DOHH2 (cell line): ENCODE measurements around the gene PCBD1.

Experiments
- H3F3A ChIP-seq: fragments of 200-600 bp; sonication (generic), shearing (Covaris generic); 2 replicates; pipeline ENCODE4 v1.6.0; 2016; ENCODE audit warnings: antibody characterized with exemption, mild to moderate bottlenecking; ENCODE audit not compliant: control insufficient read depth, insufficient read depth
- H3K27ac ChIP-seq: fragments of 200-600 bp; sonication (generic); 2 replicates; pipeline ENCODE4 v1.5.1; 2014; ENCODE audit warnings: low read depth, mild to moderate bottlenecking, low read length, moderate library complexity
- H3K27me3 ChIP-seq: fragments of 200-600 bp; sonication (generic); 2 replicates; pipeline ENCODE4 v1.6.1; 2014; ENCODE audit warnings: mild to moderate bottlenecking, low read length, mixed read lengths; ENCODE audit not compliant: control insufficient read depth
- H3K36me3 ChIP-seq: fragments of 200-600 bp; sonication (generic); 2 replicates; pipeline ENCODE4 v1.6.1; 2014; ENCODE audit warnings: mild to moderate bottlenecking, low read length, moderate library complexity, mixed read lengths; ENCODE audit not compliant: control insufficient read depth
- H3K4me1 ChIP-seq: fragments of 200-600 bp; sonication (generic); 2 replicates; pipeline ENCODE4 v1.6.1; 2014; ENCODE audit warnings: mild to moderate bottlenecking, low read length, mixed read lengths; ENCODE audit not compliant: control insufficient read depth
- H3K4me2 ChIP-seq: fragments of 200-600 bp; sonication (generic); 2 replicates; pipeline ENCODE4 v1.6.0; 2014; ENCODE audit warnings: mild to moderate bottlenecking, low read length, moderate library complexity
- H3K4me3 ChIP-seq: fragments of 200-600 bp; sonication (generic); 2 replicates; pipeline ENCODE4 v1.5.1; 2014; ENCODE audit warnings: mild to moderate bottlenecking, low read length, mixed read lengths
- H3K79me2 ChIP-seq: fragments of 200-600 bp; sonication (generic); 2 replicates; pipeline ENCODE4 v1.6.1; 2014; ENCODE audit warnings: mild to moderate bottlenecking, low read length, mixed read lengths; ENCODE audit not compliant: control insufficient read depth
- H3K9me2 ChIP-seq: fragments of 200-600 bp; sonication (generic); replicated peaks from 2 replicates; pipeline ENCODE4 v1.6.1; 2014; ENCODE audit warnings: mild to moderate bottlenecking, low read length, mixed read lengths; ENCODE audit not compliant: control insufficient read depth
- H3K9me3 ChIP-seq: fragments of 200-600 bp; sonication (generic); 2 replicates; pipeline ENCODE4 v1.6.1; 2014; ENCODE audit warnings: antibody characterized with exemption, low read length, mixed read lengths; ENCODE audit not compliant: control insufficient read depth, insufficient read depth
- H4K20me1 ChIP-seq: fragments of 200-600 bp; sonication (generic); 2 replicates; pipeline ENCODE4 v1.6.0; 2014; ENCODE audit warnings: low read depth, mild to moderate bottlenecking, antibody characterized with exemption, low read length, moderate library complexity; ENCODE audit not compliant: control insufficient read depth, insufficient read depth
- EZH2phosphoT487 ChIP-seq: fragments of 200-600 bp; sonication (generic); IDR thresholded peaks from 2 replicates; pipeline ENCODE4 v1.6.1; 2017; ENCODE audit warnings: borderline replicate concordance, mild to moderate bottlenecking, antibody characterized with exemption, low read length, moderate library complexity, mixed read lengths
- TF ChIP-seq, protein P1 (sequence below): fragments of 200-600 bp; sonication (generic); IDR thresholded peaks from one replicate; pipeline ENCODE4 v1.5.1; 2014; ENCODE audit warnings: antibody characterized with exemption, mild to moderate bottlenecking, low read depth, low read length; ENCODE audit not compliant: poor library complexity, severe bottlenecking

Gene PCBD1

GRCh38 chr10:70909326-70909935 is 21.1 kb upstream of the PCBD1 start:
- no peaks in the 10 kb centered on the region for H3K4me1 ChIP-seq
- no peaks in the 10 kb centered on the region for H3F3A ChIP-seq
- no peaks in the 10 kb centered on the region for H3K9me2 ChIP-seq
- H3K27me3 ChIP-seq, result no peaks in the 10 kb centered on the region
- H4K20me1 ChIP-seq, result no peaks in the 10 kb centered on the region
- H3K27ac ChIP-seq, result no peak overlapping the region
- TF ChIP-seq, protein P1, sequence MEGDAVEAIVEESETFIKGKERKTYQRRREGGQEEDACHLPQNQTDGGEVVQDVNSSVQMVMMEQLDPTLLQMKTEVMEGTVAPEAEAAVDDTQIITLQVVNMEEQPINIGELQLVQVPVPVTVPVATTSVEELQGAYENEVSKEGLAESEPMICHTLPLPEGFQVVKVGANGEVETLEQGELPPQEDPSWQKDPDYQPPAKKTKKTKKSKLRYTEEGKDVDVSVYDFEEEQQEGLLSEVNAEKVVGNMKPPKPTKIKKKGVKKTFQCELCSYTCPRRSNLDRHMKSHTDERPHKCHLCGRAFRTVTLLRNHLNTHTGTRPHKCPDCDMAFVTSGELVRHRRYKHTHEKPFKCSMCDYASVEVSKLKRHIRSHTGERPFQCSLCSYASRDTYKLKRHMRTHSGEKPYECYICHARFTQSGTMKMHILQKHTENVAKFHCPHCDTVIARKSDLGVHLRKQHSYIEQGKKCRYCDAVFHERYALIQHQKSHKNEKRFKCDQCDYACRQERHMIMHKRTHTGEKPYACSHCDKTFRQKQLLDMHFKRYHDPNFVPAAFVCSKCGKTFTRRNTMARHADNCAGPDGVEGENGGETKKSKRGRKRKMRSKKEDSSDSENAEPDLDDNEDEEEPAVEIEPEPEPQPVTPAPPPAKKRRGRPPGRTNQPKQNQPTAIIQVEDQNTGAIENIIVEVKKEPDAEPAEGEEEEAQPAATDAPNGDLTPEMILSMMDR, result no peak
- TF ChIP-seq EZH2phosphoT487, result no peak
- no peaks in the 10 kb centered on the region for H3K36me3 ChIP-seq
- no peak overlapping the region for H3K4me3 ChIP-seq
- no peaks in the 10 kb centered on the region for H3K9me3 ChIP-seq
- H3K4me2 ChIP-seq, result no peak overlapping the region
- H3K79me2 ChIP-seq, result no peaks in the 10 kb centered on the region

GRCh38 chr10:70908406-70909296 is 20.3 kb upstream of the PCBD1 start:
- TF ChIP-seq EZH2phosphoT487, result no peak
- TF ChIP-seq, protein P1, result no peak
- Histone ChIP-seq H3K4me2 (no peak overlapping the region), H3K4me3 (no peak overlapping the region), H3K9me2 (no peaks in the 10 kb centered on the region), H3K36me3 (no peaks in the 10 kb centered on the region), H4K20me1 (no peaks in the 10 kb centered on the region), H3K27me3 (no peaks in the 10 kb centered on the region), H3K9me3 (no peaks in the 10 kb centered on the region), H3K27ac (no peak overlapping the region), H3K79me2 (no peaks in the 10 kb centered on the region), H3F3A (no peaks in the 10 kb centered on the region), H3K4me1 (no peaks in the 10 kb centered on the region)

DNA sequence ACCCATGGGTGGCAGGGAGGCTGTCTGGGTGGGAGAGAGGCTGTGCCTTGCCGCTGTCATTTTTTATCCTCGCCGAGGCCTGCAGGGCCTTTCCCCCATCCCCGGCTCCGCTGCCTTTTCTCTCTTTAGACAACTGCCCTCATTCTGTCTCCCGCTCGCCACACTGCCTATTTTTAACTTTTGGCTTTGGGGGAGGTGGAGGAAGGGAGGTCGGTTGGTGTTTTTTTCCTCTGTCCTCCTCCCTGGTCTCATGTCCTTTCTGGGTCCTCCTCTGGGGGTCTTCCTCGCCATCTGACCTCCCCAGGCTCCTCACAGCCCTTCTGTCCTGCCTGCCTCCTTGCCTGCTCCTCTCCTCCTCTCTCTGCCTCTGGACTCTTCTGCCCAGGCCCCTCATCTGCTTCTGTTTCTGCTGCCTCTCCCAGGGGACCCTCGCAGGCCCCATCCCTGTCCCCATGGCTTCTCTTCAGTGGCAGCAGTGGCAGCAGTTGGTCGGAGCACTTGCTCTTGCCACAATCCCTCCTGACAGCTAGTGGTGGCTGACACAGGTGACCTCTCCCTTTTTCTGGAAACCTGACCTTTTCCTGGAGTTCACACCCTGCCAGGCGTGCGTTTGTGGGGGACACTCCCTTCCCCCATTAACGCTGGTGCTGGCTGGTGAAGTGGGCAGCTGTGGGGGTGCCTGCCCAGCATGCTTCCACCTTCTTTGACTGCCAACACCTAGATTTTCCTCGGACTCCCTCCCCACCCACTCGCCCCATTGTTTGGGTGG is 19.5 kb upstream of the PCBD1 start:
- H3F3A ChIP-seq, result no peaks in the 10 kb centered on the region
- no peaks in the 10 kb centered on the region for H3K36me3 ChIP-seq
- H3K9me3 ChIP-seq, result no peaks in the 10 kb centered on the region
- TF ChIP-seq, protein P1, result no peak
- TF ChIP-seq EZH2phosphoT487, result no peak
- no peaks in the 10 kb centered on the region for H3K9me2 ChIP-seq
- no peaks in the 10 kb centered on the region for H4K20me1 ChIP-seq
- H3K4me2 ChIP-seq, result no peak overlapping the region
- no peak overlapping the region for H3K4me3 ChIP-seq
- no peaks in the 10 kb centered on the region for H3K27me3 ChIP-seq
- H3K79me2 ChIP-seq, result no peaks in the 10 kb centered on the region
- H3K4me1 ChIP-seq, result no peaks in the 10 kb centered on the region
- no peak overlapping the region for H3K27ac ChIP-seq
